ENCODE data around the gene SLC20A1.

SLC20A1 gene

DNA sequence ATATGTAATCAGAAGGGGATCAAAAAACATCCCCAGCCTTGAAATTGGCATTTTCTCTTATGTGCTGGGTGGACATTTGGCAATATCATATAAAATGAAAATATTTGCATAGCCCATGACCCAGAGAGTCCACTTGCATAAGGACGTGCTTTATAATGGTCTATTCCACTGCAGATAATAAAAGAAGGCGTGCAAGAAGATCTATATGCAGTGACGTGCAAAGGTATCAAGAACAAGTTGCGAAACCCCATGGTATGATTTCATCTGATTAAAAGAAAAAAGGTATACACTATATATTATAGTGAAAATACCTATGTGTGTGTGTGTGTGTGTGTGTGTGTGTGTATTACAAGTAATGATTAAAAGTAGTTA, 8.5 kb upstream of the SLC20A1 start:
- no peak overlapping the region for H3K4me3 Mint-ChIP-seq
- H3K4me1 Mint-ChIP-seq, result no peaks in the 10 kb centered on the region
- TF ChIP-seq, protein P1, sequence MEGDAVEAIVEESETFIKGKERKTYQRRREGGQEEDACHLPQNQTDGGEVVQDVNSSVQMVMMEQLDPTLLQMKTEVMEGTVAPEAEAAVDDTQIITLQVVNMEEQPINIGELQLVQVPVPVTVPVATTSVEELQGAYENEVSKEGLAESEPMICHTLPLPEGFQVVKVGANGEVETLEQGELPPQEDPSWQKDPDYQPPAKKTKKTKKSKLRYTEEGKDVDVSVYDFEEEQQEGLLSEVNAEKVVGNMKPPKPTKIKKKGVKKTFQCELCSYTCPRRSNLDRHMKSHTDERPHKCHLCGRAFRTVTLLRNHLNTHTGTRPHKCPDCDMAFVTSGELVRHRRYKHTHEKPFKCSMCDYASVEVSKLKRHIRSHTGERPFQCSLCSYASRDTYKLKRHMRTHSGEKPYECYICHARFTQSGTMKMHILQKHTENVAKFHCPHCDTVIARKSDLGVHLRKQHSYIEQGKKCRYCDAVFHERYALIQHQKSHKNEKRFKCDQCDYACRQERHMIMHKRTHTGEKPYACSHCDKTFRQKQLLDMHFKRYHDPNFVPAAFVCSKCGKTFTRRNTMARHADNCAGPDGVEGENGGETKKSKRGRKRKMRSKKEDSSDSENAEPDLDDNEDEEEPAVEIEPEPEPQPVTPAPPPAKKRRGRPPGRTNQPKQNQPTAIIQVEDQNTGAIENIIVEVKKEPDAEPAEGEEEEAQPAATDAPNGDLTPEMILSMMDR (IDR thresholded peaks at IDR 0.05; ENCODE audit: unreplicated experiment in 3 of 3), result no peak
- peak overlapping the region in 1 of 3 experiments; percentile 82 for H3K27ac Mint-ChIP-seq
- H3K27me3 Mint-ChIP-seq (ENCODE audit: low read depth), result peaks cover 13% of the 10 kb centered on the region
- H3K36me3 Mint-ChIP-seq (ENCODE audit: low read depth), result no peaks in the 10 kb centered on the region
- no peaks in the 10 kb centered on the region for H3K9me3 Mint-ChIP-seq

DNA sequence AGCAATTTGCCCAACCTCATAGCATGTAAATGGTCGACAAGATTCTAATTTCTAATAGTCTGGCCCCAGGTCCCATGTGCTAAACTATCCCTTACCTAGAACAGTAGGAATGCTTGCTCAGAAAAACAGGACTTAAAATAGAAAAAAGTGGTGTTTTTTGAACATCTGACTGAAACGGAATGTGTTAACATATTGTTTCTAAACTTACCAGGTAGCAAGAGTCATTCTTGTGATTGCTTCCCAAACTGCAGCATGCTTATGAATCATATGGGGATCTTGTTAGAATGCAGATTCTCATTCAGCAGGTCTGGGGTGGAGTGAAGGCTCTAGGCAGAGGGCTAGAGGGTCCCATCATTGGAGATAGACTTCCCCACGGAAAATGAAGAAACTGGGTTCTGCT, 5.8 kb upstream of the SLC20A1 start:
- no peak overlapping the region for H3K4me3 Mint-ChIP-seq
- no peak overlapping the region for H3K27ac Mint-ChIP-seq
- no peaks in the 10 kb centered on the region for H3K36me3 Mint-ChIP-seq (ENCODE audit: low read depth)
- peaks cover 6% of the 10 kb centered on the region for H3K4me1 Mint-ChIP-seq
- TF ChIP-seq, protein P1 (IDR thresholded peaks at IDR 0.05; ENCODE audit: unreplicated experiment in 3 of 3), result no peak
- peaks cover 21% of the 10 kb centered on the region for H3K27me3 Mint-ChIP-seq (ENCODE audit: low read depth)
- H3K9me3 Mint-ChIP-seq, result no peaks in the 10 kb centered on the region

DNA sequence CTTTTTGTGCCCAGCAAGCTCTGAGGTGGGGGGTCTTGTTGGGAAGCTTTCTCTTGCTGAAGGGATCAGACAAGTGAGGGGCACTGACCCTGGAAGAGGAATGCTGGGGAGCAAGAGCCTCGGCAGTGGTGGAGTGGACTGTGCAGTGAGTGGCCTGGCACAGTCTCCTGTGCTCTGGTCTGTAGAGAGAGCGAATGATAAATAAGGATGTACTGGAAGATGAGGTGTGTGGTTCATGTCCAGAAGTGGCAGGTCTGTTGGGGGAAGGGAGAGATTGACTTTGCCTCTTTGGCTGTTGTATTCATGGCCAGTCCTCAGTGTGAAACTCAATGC, 5.3 kb upstream of the SLC20A1 start:
- Mint-ChIP-seq H3K36me3 (ENCODE audit: low read depth) (no peaks in the 10 kb centered on the region), H3K27me3 (ENCODE audit: low read depth) (peaks cover 19% of the 10 kb centered on the region), H3K4me1 (peaks cover 7% of the 10 kb centered on the region), H3K4me3 (no peak overlapping the region), H3K27ac (peak overlapping the region in 2 of 3 experiments; percentile 17 to 61), H3K9me3 (no peaks in the 10 kb centered on the region)
- TF ChIP-seq, protein P1 (IDR thresholded peaks at IDR 0.05; ENCODE audit: unreplicated experiment in 3 of 3), result no peak

DNA sequence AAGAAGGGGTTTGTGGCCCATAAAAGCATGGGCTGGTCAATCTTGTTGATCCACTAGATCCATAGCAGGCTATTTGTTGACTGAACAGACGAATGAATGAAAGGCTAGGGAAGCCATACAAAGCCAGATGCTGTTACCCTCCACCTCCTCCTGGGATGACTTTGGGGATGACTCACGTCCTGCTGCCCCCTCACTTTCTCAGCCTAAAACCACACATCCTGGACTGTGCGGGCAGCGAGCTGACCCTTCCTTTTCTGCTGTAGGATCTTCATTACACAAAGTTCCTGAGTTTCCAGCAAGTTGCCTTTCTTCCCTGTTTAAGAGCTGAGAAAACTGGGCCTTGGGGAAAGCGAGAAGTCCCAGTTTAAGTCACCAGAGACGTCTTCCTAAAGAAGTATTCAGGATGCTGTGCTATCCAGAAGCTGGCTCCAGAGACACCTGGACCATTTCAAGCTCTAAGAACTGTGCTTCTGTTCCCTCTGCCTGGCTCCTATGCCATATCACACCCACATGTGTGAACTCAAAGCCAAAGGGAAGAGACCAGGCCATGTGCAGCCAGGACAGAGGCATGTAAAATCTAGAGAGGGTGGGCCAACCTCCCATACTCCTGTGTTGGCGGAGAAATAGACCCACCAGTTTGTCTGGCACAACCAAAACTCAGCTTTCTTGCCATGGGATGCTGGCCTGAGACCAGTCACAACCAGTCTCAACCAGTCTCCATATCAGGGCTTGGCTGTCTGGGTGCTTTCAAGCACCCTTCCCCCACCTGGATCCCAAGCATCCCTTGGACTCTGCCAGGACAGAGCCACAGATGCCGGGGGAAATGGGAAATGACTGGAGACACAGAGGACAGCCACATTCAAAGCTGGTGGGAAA, 4.7 kb upstream of the SLC20A1 start:
- H3K27ac Mint-ChIP-seq, result peak overlapping the region in 2 of 3 experiments; percentile 17 to 61
- no peaks in the 10 kb centered on the region for H3K36me3 Mint-ChIP-seq (ENCODE audit: low read depth)
- H3K9me3 Mint-ChIP-seq, result no peaks in the 10 kb centered on the region
- no peak overlapping the region for H3K4me3 Mint-ChIP-seq
- H3K27me3 Mint-ChIP-seq (ENCODE audit: low read depth), result peaks cover 15% of the 10 kb centered on the region
- TF ChIP-seq, protein P1 (IDR thresholded peaks at IDR 0.05; ENCODE audit: unreplicated experiment in 3 of 3), result no peak
- H3K4me1 Mint-ChIP-seq, result peaks cover 7% of the 10 kb centered on the region

DNA sequence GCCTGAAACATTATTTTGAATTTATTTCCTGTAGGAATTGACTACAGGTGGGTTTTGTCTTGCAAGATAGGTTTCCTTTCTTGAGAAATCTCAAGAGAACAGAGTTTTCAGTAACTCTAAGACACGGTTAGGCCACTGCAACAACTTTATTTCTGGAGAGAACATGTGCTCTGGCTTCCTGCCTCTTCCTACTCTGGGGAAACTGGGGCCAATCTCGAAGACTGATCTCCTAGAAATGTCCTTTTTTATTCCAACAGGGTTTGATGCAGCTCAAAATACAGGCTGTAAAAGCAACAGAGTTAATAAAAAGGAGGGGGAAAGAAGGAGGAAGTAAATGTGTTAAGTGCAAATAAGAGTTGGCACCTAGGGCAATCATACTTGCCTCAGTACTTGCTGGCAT, 4.0 kb upstream of the SLC20A1 start:
- TF ChIP-seq, protein P1 (IDR thresholded peaks at IDR 0.05; ENCODE audit: unreplicated experiment in 3 of 3), result no peak
- peaks cover 14% of the 10 kb centered on the region for H3K27me3 Mint-ChIP-seq (ENCODE audit: low read depth)
- H3K27ac Mint-ChIP-seq, result no peak overlapping the region
- H3K36me3 Mint-ChIP-seq (ENCODE audit: low read depth), result peaks cover under 1% of the 10 kb centered on the region
- H3K9me3 Mint-ChIP-seq, result no peaks in the 10 kb centered on the region
- no peak overlapping the region for H3K4me3 Mint-ChIP-seq
- H3K4me1 Mint-ChIP-seq, result peaks cover 8% of the 10 kb centered on the region

DNA sequence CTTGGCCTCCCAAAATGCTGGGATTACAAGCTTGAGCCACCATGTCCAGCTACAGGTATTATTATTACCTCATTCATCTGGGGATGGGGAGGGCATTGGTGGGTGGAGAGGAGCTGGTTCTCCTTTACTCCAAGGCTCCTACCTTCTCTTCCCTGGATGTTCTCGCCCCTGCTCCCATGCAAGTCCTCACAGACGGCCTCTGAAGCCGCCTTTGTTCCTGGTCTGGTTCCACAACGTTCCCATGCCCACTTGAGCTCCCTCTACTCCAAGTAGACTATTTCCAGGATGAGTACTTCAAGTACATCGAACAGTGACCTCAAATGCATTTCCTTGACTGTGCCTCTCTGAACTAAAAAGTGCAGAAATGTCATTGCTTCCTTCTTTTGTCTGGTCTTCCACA, 3.2 kb upstream of the SLC20A1 start:
- Mint-ChIP-seq H3K4me1 (peaks cover 14% of the 10 kb centered on the region), H3K9me3 (no peaks in the 10 kb centered on the region)

More for the DNA sequence above, 3.2 kb upstream of the SLC20A1 start:
- no peak overlapping the region for H3K27ac Mint-ChIP-seq
- TF ChIP-seq, protein P1 (IDR thresholded peaks at IDR 0.05; ENCODE audit: unreplicated experiment in 3 of 3), result no peak
- peaks cover 8% of the 10 kb centered on the region for H3K27me3 Mint-ChIP-seq (ENCODE audit: low read depth)
- H3K4me3 Mint-ChIP-seq, result peak overlapping the region in 2 of 3 experiments; percentile 3 to 13
- H3K36me3 Mint-ChIP-seq (ENCODE audit: low read depth), result peaks cover 4% of the 10 kb centered on the region
